Keratinocyte (primary cell): ENCODE data around the gene WNT10A. TPM values are rescaled to one million over a fixed set of nuclear protein-coding genes. Genes with fewer than 3 reads are reported as not detected.

Experiments
- DNase-seq: peaks from one replicate; pipeline ENCODE4 v3.0.0-alpha.2; 2011; ENCODE audit warnings: low read depth, missing footprints, low spot score
- FAIRE-seq: peaks from 2 replicates; lab custom pipeline; 2011; peaks lifted over from hg19 to GRCh38; lab: Jason Lieb, UNC
- H2AFZ ChIP-seq: 2 replicates; pipeline ENCODE4 v1.6.0; 2012; ENCODE audit warnings: low read length, control low read depth, inconsistent platforms; ENCODE audit not compliant: control insufficient read depth
- H3K27ac ChIP-seq: 2 replicates; pipeline ENCODE4 v1.5.1; 2011; ENCODE audit warnings: low read length; ENCODE audit not compliant: control insufficient read depth, insufficient read depth
- H3K27me3 ChIP-seq: 3 replicates; pipeline ENCODE4 v1.6.0; 2011; ENCODE audit warnings: low read length; ENCODE audit not compliant: control insufficient read depth, insufficient read depth; ENCODE audit errors: extremely low read depth
- H3K36me3 ChIP-seq, 2 experiments: 2 replicates in 1 of 2; 3 replicates in 1 of 2; pipeline ENCODE4 v1.5.1; 2011; ENCODE audit warnings: low read length in 2 of 2, mild to moderate bottlenecking in 1 of 2; ENCODE audit not compliant: control insufficient read depth in 2 of 2, insufficient read depth in 2 of 2; ENCODE audit errors: extremely low read depth in 1 of 2
- H3K4me1 ChIP-seq: 3 replicates; pipeline ENCODE4 v1.5.1; 2011; ENCODE audit warnings: low read length; ENCODE audit not compliant: control insufficient read depth, insufficient read depth; ENCODE audit errors: extremely low read depth
- H3K4me2 ChIP-seq: 3 replicates; pipeline ENCODE4 v1.6.0; 2011; ENCODE audit warnings: low read depth, low read length; ENCODE audit not compliant: control insufficient read depth, insufficient read depth; ENCODE audit errors: extremely low read depth
- H3K4me3 ChIP-seq, 3 experiments: fragments of 200-600 bp in 1 of 3; sonication (generic) in 1 of 3; 2 replicates in 2 of 3; 3 replicates in 1 of 3; pipeline ENCODE4 v1.5.1; 2011 to 2016; ENCODE audit warnings: low read length in 3 of 3, mild to moderate bottlenecking in 3 of 3, control low read depth in 2 of 3, inconsistent platforms in 1 of 3, low read depth in 1 of 3, mixed read lengths in 1 of 3, mixed run types in 1 of 3, moderate library complexity in 1 of 3; ENCODE audit not compliant: control insufficient read depth in 2 of 3, insufficient read depth in 2 of 3; ENCODE audit errors: extremely low read depth in 1 of 3
- H3K79me2 ChIP-seq: 2 replicates; pipeline ENCODE4 v1.6.0; 2012; ENCODE audit warnings: low read length; ENCODE audit not compliant: control insufficient read depth, insufficient read depth
- H3K9ac ChIP-seq: 3 replicates; pipeline ENCODE4 v1.6.0; 2011; ENCODE audit warnings: low read length; ENCODE audit not compliant: control insufficient read depth, insufficient read depth; ENCODE audit errors: extremely low read depth
- H3K9me1 ChIP-seq: 3 replicates; pipeline ENCODE4 v1.6.0; 2011; ENCODE audit warnings: low read length; ENCODE audit not compliant: control insufficient read depth, insufficient read depth; ENCODE audit errors: extremely low read depth
- H3K9me3 ChIP-seq: 2 replicates; pipeline ENCODE4 v1.5.1; 2012; ENCODE audit warnings: low read depth, low read length; ENCODE audit not compliant: control insufficient read depth
- H4K20me1 ChIP-seq: 3 replicates; pipeline ENCODE4 v1.6.0; 2011; ENCODE audit warnings: low read length; ENCODE audit not compliant: control insufficient read depth, insufficient read depth; ENCODE audit errors: extremely low read depth
- CTCF ChIP-seq, 3 experiments: IDR thresholded peaks in 1 of 3; conservative IDR thresholded peaks in 1 of 3; optimal IDR thresholded peaks in 1 of 3; 2 replicates in 2 of 3; 3 replicates in 1 of 3; pipeline versions ENCODE3 to v1.5.1; 2011; ENCODE audit warnings: low read length in 3 of 3, mild to moderate bottlenecking in 3 of 3, moderate library complexity in 2 of 3, control low read depth in 1 of 3, inconsistent platforms in 1 of 3; ENCODE audit not compliant: insufficient read depth in 2 of 3; ENCODE audit errors: extremely low read depth in 1 of 3
- EZH2 ChIP-seq: IDR thresholded peaks from one replicate; pipeline ENCODE4 v1.6.1; 2012; ENCODE audit warnings: inconsistent platforms, mild to moderate bottlenecking, low read length, moderate library complexity
- dilution Hi-C: fragments of 300-500 bp; cut with MboI; formaldehyde crosslinking; loops from one replicate; pipeline ENCODE4 v1.7.0; 2020; ENCODE audit warnings: low sequenced_read_pairs; ENCODE audit not compliant: extremely low pct_ligation_motif_present
- polyA plus RNA-seq, 5 experiments: library from polyadenylated mRNA; depleted of rRNA in 3 of 5; stranded (reverse) in 3 of 5; stranded (forward) in 1 of 5; unstranded in 1 of 5; fragments of >200 nt; gene quantifications; 1 replicate in 1 of 5; 2 replicates in 3 of 5; 3 replicates in 1 of 5; pipeline versions ENCODE4 v1.2.1 to v1.2.3, GENCODE V29; 2011 to 2012; ENCODE audit warnings: missing spikeins in 2 of 5, low read depth in 1 of 5, low replicate concordance in 1 of 5

The WNT10A gene
- polyA plus RNA-seq, 1 donor (not counting 4 experiments of a cell fraction or from before 2014, with no cell fraction given): 2.1 TPM

GRCh38 chr2:218832081-218832480, 48.6 kb upstream of the WNT10A start:
- Histone ChIP-seq H3K9me3 (no peaks in the 10 kb centered on the region), H3K27me3 (peaks cover 30% of the 10 kb centered on the region), H3K9ac (no peak overlapping the region), H3K36me3 (no peaks in the 10 kb centered on the region), H4K20me1 (no peaks in the 10 kb centered on the region), H3K4me2 (no peak overlapping the region), H3K79me2 (no peaks in the 10 kb centered on the region), H3K4me3 (no peak overlapping the region), H3K4me1 (peaks cover 4% of the 10 kb centered on the region), H3K9me1 (no peaks in the 10 kb centered on the region), H2AFZ (no peak overlapping the region), H3K27ac (no peak overlapping the region)
- TF ChIP-seq CTCF (optimal IDR thresholded peaks at IDR 0.05 in 1 of 3, IDR thresholded peaks at IDR 0.05 in 1 of 3, conservative IDR thresholded peaks at IDR 0.05 in 1 of 3; ENCODE audit: extremely low read depth in 1 of 3, insufficient read depth in 2 of 3, low read length in 3 of 3) (no peak), EZH2 (no peak)
- DNase-seq: no peak
- no peak for FAIRE-seq
- dilution Hi-C loops: no loop called here

GRCh38 chr2:218832520-218832919, 48.1 kb upstream of the WNT10A start:
- Histone ChIP-seq H3K4me3 (no peak overlapping the region), H3K9ac (no peak overlapping the region), H3K9me3 (no peaks in the 10 kb centered on the region), H2AFZ (no peak overlapping the region), H3K27me3 (peaks cover 30% of the 10 kb centered on the region), H3K9me1 (no peaks in the 10 kb centered on the region), H3K36me3 (no peaks in the 10 kb centered on the region), H3K27ac (no peak overlapping the region), H4K20me1 (no peaks in the 10 kb centered on the region), H3K4me1 (peaks cover 4% of the 10 kb centered on the region), H3K4me2 (no peak overlapping the region), H3K79me2 (no peaks in the 10 kb centered on the region)
- dilution Hi-C loops: no loop called here
- FAIRE-seq (no peak), DNase-seq (no peak)
- TF ChIP-seq CTCF (optimal IDR thresholded peaks at IDR 0.05 in 1 of 3, IDR thresholded peaks at IDR 0.05 in 1 of 3, conservative IDR thresholded peaks at IDR 0.05 in 1 of 3; ENCODE audit: extremely low read depth in 1 of 3, insufficient read depth in 2 of 3, low read length in 3 of 3) (no peak), EZH2 (no peak)
